ENCODE results near the gene ZBTB32. TPM values are rescaled to one million over a fixed set of nuclear protein-coding genes. Genes with fewer than 3 reads are reported as not detected.

The ZBTB32 gene
- total RNA-seq, 1 donor from 2014 or later, result not detected

- FAIRE-seq, result no peak
- no peak for DNase-seq (ENCODE audit: low read depth)
- Histone ChIP-seq H3K36me3 (ENCODE audit: control insufficient read depth, insufficient read depth, low read length) (peaks cover 54% of the 10 kb centered on the region), H3K4me3 (ENCODE audit: low read depth, low read length) (no peak overlapping the region), H3K27me3 (ENCODE audit: control insufficient read depth, insufficient read depth, low read length) (no peaks in the 10 kb centered on the region)
- no peak for TF ChIP-seq CTCF (IDR thresholded peaks at IDR 0.05; ENCODE audit: insufficient read depth, low read length, severe bottlenecking)
Observed at GRCh38 chr19:35733180-35734125, 29.1 kb downstream of the ZBTB32 start.

- DNase-seq (ENCODE audit: low read depth), result no peak
- Histone ChIP-seq H3K4me3 (ENCODE audit: low read depth, low read length) (no peak overlapping the region), H3K27me3 (ENCODE audit: control insufficient read depth, insufficient read depth, low read length) (no peaks in the 10 kb centered on the region), H3K36me3 (ENCODE audit: control insufficient read depth, insufficient read depth, low read length) (peaks cover 52% of the 10 kb centered on the region)
- no peak for TF ChIP-seq CTCF (IDR thresholded peaks at IDR 0.05; ENCODE audit: insufficient read depth, low read length, severe bottlenecking)
- no peak for FAIRE-seq
Observed at GRCh38 chr19:35734273-35734672, 29.9 kb downstream of the ZBTB32 start.

GRCh38 chr19:35734889-35735288, 30.5 kb downstream of the ZBTB32 start:
- no peak for TF ChIP-seq CTCF (IDR thresholded peaks at IDR 0.05; ENCODE audit: insufficient read depth, low read length, severe bottlenecking)
- no peak for DNase-seq (ENCODE audit: low read depth)
- H3K27me3 ChIP-seq (ENCODE audit: control insufficient read depth, insufficient read depth, low read length), result no peaks in the 10 kb centered on the region
- FAIRE-seq, result no peak
- H3K36me3 ChIP-seq (ENCODE audit: control insufficient read depth, insufficient read depth, low read length), result peaks cover 50% of the 10 kb centered on the region
- no peak overlapping the region for H3K4me3 ChIP-seq (ENCODE audit: low read depth, low read length)

- no peak overlapping the region for H3K4me3 ChIP-seq (ENCODE audit: low read depth, low read length)
- no peaks in the 10 kb centered on the region for H3K27me3 ChIP-seq (ENCODE audit: control insufficient read depth, insufficient read depth, low read length)
- FAIRE-seq (no peak), DNase-seq (ENCODE audit: low read depth) (no peak)
- peaks cover 34% of the 10 kb centered on the region for H3K36me3 ChIP-seq (ENCODE audit: control insufficient read depth, insufficient read depth, low read length)
- TF ChIP-seq CTCF (IDR thresholded peaks at IDR 0.05; ENCODE audit: insufficient read depth, low read length, severe bottlenecking), result peak; percentile 20
Observed at GRCh38 chr19:35736913-35737886, 32.8 kb downstream of the ZBTB32 start.

- no peak for TF ChIP-seq CTCF (IDR thresholded peaks at IDR 0.05; ENCODE audit: insufficient read depth, low read length, severe bottlenecking)
- Histone ChIP-seq H3K36me3 (ENCODE audit: control insufficient read depth, insufficient read depth, low read length) (peaks cover 32% of the 10 kb centered on the region), H3K4me3 (ENCODE audit: low read depth, low read length) (no peak overlapping the region), H3K27me3 (ENCODE audit: control insufficient read depth, insufficient read depth, low read length) (no peaks in the 10 kb centered on the region)
- DNase-seq (ENCODE audit: low read depth) (no peak), FAIRE-seq (no peak)
Observed at GRCh38 chr19:35738021-35738886, 33.9 kb downstream of the ZBTB32 start.
